ENCODE results near the gene CLCA1. TPM values are rescaled to one million over a fixed set of nuclear protein-coding genes. Genes with fewer than 3 reads are reported as not detected.

Gene CLCA1
- polyA plus RNA-seq, 2 of the 4 experiments (the other 2 are of a cell fraction) = not detected

GRCh38 chr1:86489242-86489878 is 20.6 kb downstream of the CLCA1 start (continued):
- no peak for TF ChIP-seq SMC3 (IDR thresholded peaks at IDR 0.05)

GRCh38 chr1:86491171-86491950 is 22.6 kb downstream of the CLCA1 start:
- Histone ChIP-seq H3K9me3 (no peaks in the 10 kb centered on the region), H3K4me1 (no peaks in the 10 kb centered on the region), H3K4me2 (no peak overlapping the region), H3K4me3 (no peak overlapping the region), H3K27ac (no peak overlapping the region)
- 28% methylated on average over 2 of the region's 2 CpGs for WGBS (ENCODE audit: missing lambda C conversion rate)
- CTCF ChIA-PET = interaction anchor here (2.6 kb wide), 1 partner anchor 17 kb away, joined by 9 read pairs; no protein-coding TSS in a partner anchor
- FAIRE-seq = no peak
- ATAC-seq = no peak
- no peak for DNase-seq (ENCODE audit: low read depth in 1 of 2, low spot score in 1 of 2)
- TF ChIP-seq HDAC2 (IDR thresholded peaks at IDR 0.05) (no peak), NFE2L2 (conservative IDR thresholded peaks at IDR 0.05; ENCODE audit: low read length) (no peak), HOXB13 (CRISPR knock-in tag; IDR thresholded peaks at IDR 0.05; ENCODE audit: low read depth) (no peak), POLR2A (IDR thresholded peaks at IDR 0.05; ENCODE audit: low read length) (no peak), PHF8 (IDR thresholded peaks at IDR 0.05; ENCODE audit: borderline replicate concordance, low read depth) (no peak), HOXB5 (CRISPR knock-in tag; IDR thresholded peaks at IDR 0.05) (no peak), ESRRA (IDR thresholded peaks at IDR 0.05; ENCODE audit: borderline replicate concordance, low read length) (no peak), RFX5 (IDR thresholded peaks at IDR 0.05) (no peak), TFCP2L1 (CRISPR knock-in tag; IDR thresholded peaks at IDR 0.05) (no peak), ZFP36 (IDR thresholded peaks at IDR 0.05; ENCODE audit: borderline replicate concordance, partially characterized antibody) (no peak), MAZ (IDR thresholded peaks at IDR 0.05; ENCODE audit: borderline replicate concordance, low read depth, low read length) (no peak), FOXS1 (CRISPR knock-in tag; IDR thresholded peaks at IDR 0.05) (no peak), JUN (IDR thresholded peaks at IDR 0.05) (no peak), ATOH8 (CRISPR knock-in tag; IDR thresholded peaks at IDR 0.05; ENCODE audit: low read depth) (no peak), HEYL (CRISPR knock-in tag; IDR thresholded peaks at IDR 0.05) (no peak)
- TF ChIP-seq, protein P1, sequence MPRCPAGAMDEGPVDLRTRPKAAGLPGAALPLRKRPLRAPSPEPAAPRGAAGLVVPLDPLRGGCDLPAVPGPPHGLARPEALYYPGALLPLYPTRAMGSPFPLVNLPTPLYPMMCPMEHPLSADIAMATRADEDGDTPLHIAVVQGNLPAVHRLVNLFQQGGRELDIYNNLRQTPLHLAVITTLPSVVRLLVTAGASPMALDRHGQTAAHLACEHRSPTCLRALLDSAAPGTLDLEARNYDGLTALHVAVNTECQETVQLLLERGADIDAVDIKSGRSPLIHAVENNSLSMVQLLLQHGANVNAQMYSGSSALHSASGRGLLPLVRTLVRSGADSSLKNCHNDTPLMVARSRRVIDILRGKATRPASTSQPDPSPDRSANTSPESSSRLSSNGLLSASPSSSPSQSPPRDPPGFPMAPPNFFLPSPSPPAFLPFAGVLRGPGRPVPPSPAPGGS (IDR thresholded peaks at IDR 0.05) = no peak
- POLR2A ChIA-PET = no interaction called here

DNA sequence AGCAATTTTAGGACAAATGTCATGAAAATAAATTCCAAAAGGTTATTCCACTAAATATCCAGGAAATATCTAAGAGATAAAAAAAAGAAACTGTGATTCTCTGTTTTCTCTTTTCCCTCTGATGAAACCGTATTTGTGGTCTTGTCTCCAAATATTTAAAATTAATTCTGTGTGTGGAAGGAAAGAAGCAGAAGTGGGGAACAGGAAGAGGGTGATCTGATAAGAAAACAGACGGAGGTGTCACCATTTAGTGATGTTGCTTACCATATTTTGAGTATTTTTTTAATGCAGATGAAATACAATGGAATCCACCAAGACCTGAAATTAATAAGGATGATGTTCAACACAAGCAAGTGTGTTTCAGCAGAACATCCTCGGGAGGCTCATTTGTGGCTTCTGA is 29.6 kb downstream of the CLCA1 start:
- CTCF ChIA-PET = no interaction called here
- ATAC-seq = no peak
- no peak overlapping the region for H3K4me3 ChIP-seq
- H3K4me2 ChIP-seq = no peak overlapping the region
- no peaks in the 10 kb centered on the region for H3K9me3 ChIP-seq
- TF ChIP-seq ELK1 (IDR thresholded peaks at IDR 0.05; ENCODE audit: low read depth, low read length) (no peak), EHF (CRISPR knock-in tag; IDR thresholded peaks at IDR 0.05) (no peak), MYC (IDR thresholded peaks at IDR 0.05; ENCODE audit: borderline replicate concordance, low read length) (no peak), ZFP36 (IDR thresholded peaks at IDR 0.05; ENCODE audit: borderline replicate concordance, partially characterized antibody) (no peak), EHMT2 (IDR thresholded peaks at IDR 0.05; ENCODE audit: low read depth) (no peak), RCOR1 (IDR thresholded peaks at IDR 0.05; ENCODE audit: low read depth, low read length) (no peak), KDM1A (IDR thresholded peaks at IDR 0.05; ENCODE audit: low read depth) (no peak), KDM5A (IDR thresholded peaks at IDR 0.05) (no peak), POLR2A (IDR thresholded peaks at IDR 0.05; ENCODE audit: low read length) (no peak)
- 28% methylated on average over 3 of the region's 3 CpGs for WGBS (ENCODE audit: missing lambda C conversion rate)
- FAIRE-seq = no peak
- H3K4me1 ChIP-seq = no peaks in the 10 kb centered on the region
- POLR2A ChIA-PET = no interaction called here
- H3K27ac ChIP-seq = no peak overlapping the region
- no peak for DNase-seq (ENCODE audit: low read depth in 1 of 2, low spot score in 1 of 2)

Data from A549 (cell line).